Lung (tissue), 12 donors: ENCODE data around the gene SPACA1. TPM values are rescaled to one million over a fixed set of nuclear protein-coding genes. Genes with fewer than 3 reads are reported as not detected.

ENCODE experiments used
- ATAC-seq: fragments of 200-7000 bp; cut with Tn5 transposase; one replicate; pipeline ENCODE4 v1.9.1; 2020; ENCODE audit warnings: moderate number of reproducible peaks; ENCODE audit not compliant: insufficient read depth, low FRiP score
- DNase-seq, 3 donors: peaks; one replicate each; pipeline ENCODE4 v3.0.0-alpha.2; 2013 to 2017
- H3K27ac ChIP-seq, 2 donors: one replicate each; pipeline ENCODE4 v1.5.1; 2013; ENCODE audit warnings: mild to moderate bottlenecking in 2 of 2, moderate library complexity in 2 of 2, control low read depth in 1 of 2, inconsistent platforms in 1 of 2, low read depth in 1 of 2, low read length in 1 of 2
- H3K27me3 ChIP-seq, 3 donors: one replicate each; pipeline ENCODE4 v1.5.1; 2013; ENCODE audit warnings: low read length in 2 of 3; ENCODE audit not compliant: control insufficient read depth in 3 of 3, insufficient read depth in 3 of 3
- H3K36me3 ChIP-seq, 4 donors: one replicate each; pipeline ENCODE4 v1.5.1; 2013; ENCODE audit warnings: low read length in 4 of 4, mild to moderate bottlenecking in 1 of 4, moderate library complexity in 1 of 4; ENCODE audit not compliant: control insufficient read depth in 4 of 4, insufficient read depth in 4 of 4
- H3K4me1 ChIP-seq, 5 donors: one replicate each; pipeline ENCODE4 v1.5.1; 2013; ENCODE audit warnings: low read length in 5 of 5, mild to moderate bottlenecking in 2 of 5, moderate library complexity in 1 of 5; ENCODE audit not compliant: control insufficient read depth in 5 of 5, insufficient read depth in 5 of 5
- H3K4me3 ChIP-seq: one replicate; pipeline ENCODE4 v1.5.1; 2013; ENCODE audit warnings: mild to moderate bottlenecking, control low read depth, moderate library complexity
- H3K9ac ChIP-seq, 2 donors: one replicate each; pipeline ENCODE4 v1.5.1; 2013; ENCODE audit warnings: low read length in 2 of 2, control low read depth in 1 of 2; ENCODE audit not compliant: insufficient read depth in 1 of 2
- H3K9me3 ChIP-seq, 4 donors: one replicate each; pipeline ENCODE4 v1.5.1; 2013; ENCODE audit warnings: low read length in 3 of 4, mild to moderate bottlenecking in 1 of 4, moderate library complexity in 1 of 4; ENCODE audit not compliant: control insufficient read depth in 4 of 4, insufficient read depth in 3 of 4
- WGBS, 2 donors: extraction: QIAGEN DNeasy Blood & Tissue Kit; methylation state at CpG; one replicate each; pipeline ENCODE4 v1.1.7; 2013; 5-methylcytosine and 5-hydroxymethylcytosine counted together
- polyA plus RNA-seq, 2 donors: library from polyadenylated mRNA; stranded (reverse); fragments of 200-250 nt; gene quantifications; one replicate each; pipeline ENCODE4 v1.2.1, GENCODE V29; 2013
- total RNA-seq, 2 donors: library from RNA; depleted of rRNA in 1 of 2; stranded (reverse); fragments of >200 nt in 1 of 2; gene quantifications; one replicate each; pipeline ENCODE4 v1.2.1, GENCODE V29; 2014 to 2021
- TF ChIP-seq, protein P1 (sequence below): IDR thresholded peaks from 2 replicates; pipeline ENCODE4 v1.5.1; 2012; ENCODE audit warnings: mild to moderate bottlenecking; ENCODE audit errors: control extremely low read depth, extremely low read depth
- donor health status: control.
- donor health status: control.
- donor health status: Bipolar disorder and iron deficiency.
- donor health status: healthy.
- donor health status: DM: yes; HTN: yes; CAD: no.

The SPACA1 gene
- total and polyA plus RNA-seq, 4 donors = not detected

DNA sequence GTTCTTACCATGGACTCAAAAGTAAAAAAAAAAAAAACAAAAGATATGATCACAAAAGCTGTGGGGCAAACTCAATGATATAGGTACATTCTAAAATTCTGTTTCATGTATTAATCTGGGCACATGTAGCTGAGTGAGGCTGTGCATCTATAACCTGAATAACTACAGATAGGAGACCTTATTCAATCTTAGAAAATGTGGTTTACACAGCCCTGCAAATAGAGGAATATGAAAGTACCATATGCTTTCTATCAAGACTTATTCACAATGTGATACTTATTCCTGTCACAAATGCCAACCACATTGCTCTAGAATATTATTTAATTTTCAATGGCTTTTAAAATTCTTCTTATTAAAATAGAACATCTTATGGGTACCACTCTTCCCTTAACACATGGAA is 3.1 kb upstream of the SPACA1 start:
- Histone ChIP-seq H3K27ac (no peak overlapping the region), H3K36me3 (no peaks in the 10 kb centered on the region), H3K27me3 (no peaks in the 10 kb centered on the region), H3K9me3 (peaks cover 0 to 8% (median 0%) of the 10 kb centered on the region in 4 donors), H3K4me3 (no peak overlapping the region), H3K9ac (no peak overlapping the region), H3K4me1 (no peaks in the 10 kb centered on the region)
- TF ChIP-seq, protein P1, sequence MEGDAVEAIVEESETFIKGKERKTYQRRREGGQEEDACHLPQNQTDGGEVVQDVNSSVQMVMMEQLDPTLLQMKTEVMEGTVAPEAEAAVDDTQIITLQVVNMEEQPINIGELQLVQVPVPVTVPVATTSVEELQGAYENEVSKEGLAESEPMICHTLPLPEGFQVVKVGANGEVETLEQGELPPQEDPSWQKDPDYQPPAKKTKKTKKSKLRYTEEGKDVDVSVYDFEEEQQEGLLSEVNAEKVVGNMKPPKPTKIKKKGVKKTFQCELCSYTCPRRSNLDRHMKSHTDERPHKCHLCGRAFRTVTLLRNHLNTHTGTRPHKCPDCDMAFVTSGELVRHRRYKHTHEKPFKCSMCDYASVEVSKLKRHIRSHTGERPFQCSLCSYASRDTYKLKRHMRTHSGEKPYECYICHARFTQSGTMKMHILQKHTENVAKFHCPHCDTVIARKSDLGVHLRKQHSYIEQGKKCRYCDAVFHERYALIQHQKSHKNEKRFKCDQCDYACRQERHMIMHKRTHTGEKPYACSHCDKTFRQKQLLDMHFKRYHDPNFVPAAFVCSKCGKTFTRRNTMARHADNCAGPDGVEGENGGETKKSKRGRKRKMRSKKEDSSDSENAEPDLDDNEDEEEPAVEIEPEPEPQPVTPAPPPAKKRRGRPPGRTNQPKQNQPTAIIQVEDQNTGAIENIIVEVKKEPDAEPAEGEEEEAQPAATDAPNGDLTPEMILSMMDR = no peak
- DNase-seq = no peak
- no peak for ATAC-seq

DNA sequence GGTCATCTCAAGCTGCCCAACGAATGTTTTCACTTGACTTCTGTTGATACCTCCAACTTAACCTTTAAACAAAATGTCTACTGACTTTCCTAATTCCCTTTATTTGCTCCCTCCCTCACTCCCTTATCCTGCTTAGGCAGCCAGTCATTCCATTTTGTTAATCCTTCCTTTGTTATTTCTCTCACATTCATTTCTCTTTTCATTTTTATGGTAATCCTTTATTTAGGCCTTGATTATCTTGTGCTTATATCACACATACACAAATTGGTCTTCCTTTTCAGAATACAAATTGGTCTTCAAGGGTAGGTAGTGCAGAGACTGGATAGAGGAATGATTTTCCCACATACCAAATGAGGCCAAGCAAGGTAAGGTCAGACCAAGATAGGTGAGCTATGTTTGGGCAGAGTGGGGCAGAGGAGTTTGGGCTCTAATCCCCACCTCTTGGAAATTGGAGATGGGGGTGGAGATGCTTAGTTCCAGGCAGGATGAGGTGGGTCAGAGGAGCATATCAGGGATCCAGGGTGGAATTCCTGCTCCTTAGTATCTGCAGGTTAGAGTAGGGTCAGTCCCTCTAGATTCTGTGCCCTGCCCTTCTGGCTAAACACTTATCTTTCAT is 2.0 kb upstream of the SPACA1 start:
- ATAC-seq (no peak), DNase-seq (no peak)
- Histone ChIP-seq H3K27me3 (no peaks in the 10 kb centered on the region), H3K36me3 (no peaks in the 10 kb centered on the region), H3K9me3 (peaks cover 0 to 8% (median 0%) of the 10 kb centered on the region in 4 donors), H3K9ac (no peak overlapping the region), H3K4me1 (no peaks in the 10 kb centered on the region), H3K27ac (no peak overlapping the region), H3K4me3 (no peak overlapping the region)
- WGBS, 2 donors = 74 to 91% methylated on average over 1 of the region's 1 CpG
- TF ChIP-seq, protein P1 = no peak

DNA sequence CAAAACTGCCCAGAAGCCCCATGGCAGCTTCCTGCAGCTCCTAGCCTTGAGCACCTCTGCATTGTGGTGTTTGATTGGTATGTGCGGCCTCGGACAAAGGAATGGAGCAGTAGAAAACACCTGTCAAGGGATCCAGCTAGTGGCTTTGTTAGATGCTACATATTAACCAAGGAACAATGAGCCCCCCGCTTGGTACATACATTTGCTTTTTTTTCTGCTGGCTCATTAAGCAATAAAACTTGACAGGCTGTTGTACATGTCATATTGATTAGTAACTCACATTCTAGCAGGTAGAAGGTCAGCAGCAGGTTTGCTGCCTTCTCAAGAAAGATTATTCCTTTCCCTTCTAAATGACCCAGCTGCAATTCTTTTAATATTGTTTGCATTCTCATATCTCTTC is 937 bp downstream of the SPACA1 start:
- 77 to 88% methylated on average over 3 of the region's 3 CpGs for WGBS, 2 donors
- DNase-seq = no peak
- H3K36me3 ChIP-seq = no peaks in the 10 kb centered on the region

More for the DNA sequence above, 937 bp downstream of the SPACA1 start:
- Histone ChIP-seq H3K4me1 (no peaks in the 10 kb centered on the region), H3K27me3 (no peaks in the 10 kb centered on the region), H3K9me3 (peaks cover 0 to 8% (median 0%) of the 10 kb centered on the region in 4 donors), H3K4me3 (no peak overlapping the region), H3K27ac (no peak overlapping the region), H3K9ac (no peak overlapping the region)
- ATAC-seq = no peak
- TF ChIP-seq, protein P1 = no peak
